GM13977 (cell line): ENCODE results near the gene XCR1.
"Not testable (repeated sequence)": the region's sequence is repeated elsewhere in the genome, so short reads cannot be mapped to it uniquely, and the experiment has no call there.

Source experiments
- DNase-seq: peaks from one replicate; pipeline ENCODE4 v3.0.0; 2012; ENCODE audit warnings: low spot score
- in situ Hi-C: fragments of 300-500 bp; cut with MboI; formaldehyde crosslinking; loops from one replicate; pipeline ENCODE4 v1.12.0; 2022; ENCODE audit warnings: low sequenced_read_pairs, low pct_unique_long_range_greater_than_20kb, mixed read lengths, inconsistent platforms; ENCODE audit not compliant: unreplicated experiment
- TF ChIP-seq, protein P1 (sequence below): IDR thresholded peaks from 2 replicates; pipeline ENCODE4 v1.5.1; 2012; ENCODE audit warnings: mild to moderate bottlenecking, control low read depth; ENCODE audit not compliant: insufficient read depth; ENCODE audit errors: extremely low read depth, missing control alignments

The XCR1 gene

DNA sequence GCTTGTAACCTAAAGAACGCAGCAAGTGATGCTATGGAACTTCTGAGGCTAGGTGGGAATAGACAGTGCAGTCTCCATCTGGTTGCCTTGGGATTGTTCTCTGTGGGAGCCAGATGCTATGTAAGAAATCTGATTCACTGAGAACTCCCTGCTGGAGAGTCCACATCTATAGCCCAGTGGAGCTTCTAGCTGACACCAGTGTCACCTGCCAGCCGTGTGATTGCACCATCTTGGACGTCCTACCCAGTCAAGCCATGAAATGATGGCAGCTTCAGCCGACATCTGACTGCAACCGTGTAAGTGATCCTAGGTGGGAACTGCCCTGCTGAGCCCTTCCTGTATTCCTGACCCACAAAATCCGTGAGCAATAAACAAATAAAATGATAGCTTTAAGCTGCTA lies 19.2 kb downstream of the XCR1 start:
- in situ Hi-C loops, result no loop called here
- TF ChIP-seq, protein P1, sequence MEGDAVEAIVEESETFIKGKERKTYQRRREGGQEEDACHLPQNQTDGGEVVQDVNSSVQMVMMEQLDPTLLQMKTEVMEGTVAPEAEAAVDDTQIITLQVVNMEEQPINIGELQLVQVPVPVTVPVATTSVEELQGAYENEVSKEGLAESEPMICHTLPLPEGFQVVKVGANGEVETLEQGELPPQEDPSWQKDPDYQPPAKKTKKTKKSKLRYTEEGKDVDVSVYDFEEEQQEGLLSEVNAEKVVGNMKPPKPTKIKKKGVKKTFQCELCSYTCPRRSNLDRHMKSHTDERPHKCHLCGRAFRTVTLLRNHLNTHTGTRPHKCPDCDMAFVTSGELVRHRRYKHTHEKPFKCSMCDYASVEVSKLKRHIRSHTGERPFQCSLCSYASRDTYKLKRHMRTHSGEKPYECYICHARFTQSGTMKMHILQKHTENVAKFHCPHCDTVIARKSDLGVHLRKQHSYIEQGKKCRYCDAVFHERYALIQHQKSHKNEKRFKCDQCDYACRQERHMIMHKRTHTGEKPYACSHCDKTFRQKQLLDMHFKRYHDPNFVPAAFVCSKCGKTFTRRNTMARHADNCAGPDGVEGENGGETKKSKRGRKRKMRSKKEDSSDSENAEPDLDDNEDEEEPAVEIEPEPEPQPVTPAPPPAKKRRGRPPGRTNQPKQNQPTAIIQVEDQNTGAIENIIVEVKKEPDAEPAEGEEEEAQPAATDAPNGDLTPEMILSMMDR, result no peak
- no peak for DNase-seq

- DNase-seq, result no peak
These were observed 20.0 kb downstream of the XCR1 start for GRCh38 chr3:46007280-46007679.

DNA sequence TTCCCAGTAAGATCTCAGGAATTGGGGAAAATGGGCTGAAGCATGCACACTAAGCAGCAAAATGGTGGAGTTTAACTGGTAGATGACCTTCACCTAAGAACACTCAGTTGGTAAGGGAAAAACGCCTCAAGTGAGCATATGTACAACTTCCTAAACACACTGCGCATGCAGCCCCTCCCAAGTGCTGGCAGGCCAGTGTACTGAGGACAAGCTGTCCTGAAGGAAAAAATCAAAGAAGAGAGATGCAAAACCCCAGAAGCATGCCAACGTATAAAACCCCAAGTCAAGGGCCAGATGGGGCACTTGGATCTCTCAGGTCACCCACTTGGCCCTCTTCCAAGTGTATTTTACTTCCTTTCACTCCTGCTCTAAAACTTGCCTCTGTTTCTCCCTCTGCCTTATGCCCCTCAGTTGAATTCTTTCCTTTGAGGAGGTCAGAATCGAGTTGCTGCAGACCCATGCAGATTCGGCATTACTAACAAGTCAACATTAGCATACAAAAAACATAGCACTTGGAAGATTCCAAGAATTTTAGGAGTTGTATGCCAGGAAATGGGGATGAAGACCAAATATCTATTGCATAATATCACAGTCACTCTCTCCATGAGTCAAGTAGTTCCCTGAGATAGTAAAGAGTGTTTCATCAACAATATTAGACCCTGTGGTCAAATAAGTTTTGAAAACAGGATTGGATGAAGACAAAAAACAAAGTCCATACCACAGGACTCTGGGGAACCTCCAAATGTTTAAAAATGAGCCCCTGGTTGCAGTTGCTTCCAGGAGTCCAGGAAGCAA lies 20.8 kb downstream of the XCR1 start:
- DNase-seq, result no peak
- TF ChIP-seq, protein P1, result no peak
- in situ Hi-C loops, result no loop called here

More at GRCh38 chr3:46007280-46007679, 20.0 kb downstream of the XCR1 start:
- TF ChIP-seq, protein P1, result no peak
- in situ Hi-C loops, result no loop called here

GRCh38 chr3:46003706-46004105 lies 23.6 kb downstream of the XCR1 start:
- in situ Hi-C loops, DNase-seq: not testable (repeated sequence)

DNA sequence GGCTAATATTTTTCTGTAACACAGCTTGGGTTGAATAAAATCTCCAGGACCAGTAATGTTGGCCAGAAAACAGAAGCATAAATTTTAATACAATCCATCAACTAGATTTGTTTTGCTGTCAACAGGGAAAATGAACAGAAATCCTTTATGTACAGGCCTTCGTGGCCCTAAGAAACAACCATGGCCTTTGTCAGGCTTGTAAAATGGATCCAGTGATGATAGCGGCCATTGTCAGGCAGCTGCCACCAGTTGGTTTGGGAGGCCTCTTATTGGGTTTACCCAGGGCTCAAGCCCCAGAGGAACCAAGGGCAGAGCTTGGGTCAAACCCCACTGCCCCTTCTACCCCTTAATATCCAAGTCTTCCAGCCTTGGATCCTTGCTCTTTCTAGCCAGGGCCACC lies 26.1 kb downstream of the XCR1 start:
- no peak for DNase-seq
- in situ Hi-C loops, result no loop called here
- TF ChIP-seq, protein P1, result no peak

GRCh38 chr3:45997942-45998341 lies 29.3 kb downstream of the XCR1 start:
- no peak for DNase-seq
- TF ChIP-seq, protein P1, result no peak
- in situ Hi-C loops, result no loop called here

- DNase-seq, in situ Hi-C loops: not testable (repeated sequence)
These were observed 29.8 kb downstream of the XCR1 start for GRCh38 chr3:45997499-45997898.
